HuH-7.5 (cell line): ENCODE measurements around the gene KCNAB2.

Experiments used
- DNase-seq: peaks from one replicate; pipeline ENCODE4 v3.0.0; 2011; ENCODE audit warnings: low spot score

KCNAB2 gene

DNA sequence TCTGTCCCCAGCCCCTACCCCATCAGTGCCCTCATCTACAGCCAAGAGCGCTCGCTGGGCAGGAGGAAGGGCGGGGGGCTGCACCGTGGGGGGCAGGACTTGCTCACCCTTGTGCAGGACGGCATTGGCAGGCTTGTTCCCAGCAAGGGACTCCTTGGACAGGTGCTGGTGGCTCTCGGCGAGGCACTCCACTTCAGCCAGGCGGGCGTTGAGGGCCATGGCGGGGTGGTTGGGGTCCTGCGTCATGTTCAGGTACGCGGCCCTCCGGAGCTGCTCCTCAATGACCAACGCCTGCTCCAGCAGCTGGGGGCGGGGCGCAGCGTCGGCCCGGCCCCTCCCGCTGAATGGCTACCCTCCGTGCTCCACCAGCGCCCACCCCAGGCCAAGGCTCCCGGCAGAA is 64.0 kb downstream of the KCNAB2 start:
- no peak for DNase-seq

DNA sequence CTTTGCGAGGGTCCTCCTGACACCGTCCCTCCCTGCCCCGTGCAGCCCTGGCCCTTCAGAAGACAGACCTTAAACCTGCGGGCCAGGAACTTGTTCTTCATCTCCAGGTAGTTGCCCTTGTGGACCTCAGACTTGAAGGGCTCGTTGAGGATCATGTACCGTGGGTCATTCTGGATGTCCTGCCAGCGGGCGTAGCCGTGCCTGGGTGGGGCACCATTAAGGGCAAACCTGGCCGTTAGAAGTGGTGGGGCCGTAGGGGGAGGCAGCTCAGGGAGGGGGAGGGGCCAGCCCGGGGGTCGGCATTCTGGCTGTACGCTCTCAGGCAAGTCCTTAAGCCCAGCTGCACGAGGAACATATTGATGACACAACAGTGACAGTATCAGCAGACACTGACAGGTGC is 64.6 kb downstream of the KCNAB2 start:
- no peak for DNase-seq

DNA sequence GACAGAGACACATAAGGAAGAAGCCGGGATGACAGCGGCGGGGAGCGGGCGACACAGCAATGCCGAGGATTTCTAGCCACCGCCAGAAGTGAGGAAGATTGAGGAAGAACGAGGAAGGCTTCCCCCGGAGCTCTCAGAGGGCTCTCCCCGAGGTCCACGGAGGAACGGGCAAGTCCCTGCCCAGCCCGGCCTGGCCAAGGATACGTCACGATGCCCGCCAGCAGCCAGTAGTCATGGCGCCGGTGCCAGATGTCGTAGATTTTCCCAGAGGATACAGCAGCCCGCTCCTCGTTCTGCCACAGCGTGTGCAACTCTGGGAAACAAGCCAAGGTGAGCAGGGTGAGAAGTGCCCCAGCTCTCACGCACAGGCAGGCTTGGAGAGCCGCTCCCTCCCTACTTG is 65.9 kb downstream of the KCNAB2 start:
- no peak for DNase-seq

DNA sequence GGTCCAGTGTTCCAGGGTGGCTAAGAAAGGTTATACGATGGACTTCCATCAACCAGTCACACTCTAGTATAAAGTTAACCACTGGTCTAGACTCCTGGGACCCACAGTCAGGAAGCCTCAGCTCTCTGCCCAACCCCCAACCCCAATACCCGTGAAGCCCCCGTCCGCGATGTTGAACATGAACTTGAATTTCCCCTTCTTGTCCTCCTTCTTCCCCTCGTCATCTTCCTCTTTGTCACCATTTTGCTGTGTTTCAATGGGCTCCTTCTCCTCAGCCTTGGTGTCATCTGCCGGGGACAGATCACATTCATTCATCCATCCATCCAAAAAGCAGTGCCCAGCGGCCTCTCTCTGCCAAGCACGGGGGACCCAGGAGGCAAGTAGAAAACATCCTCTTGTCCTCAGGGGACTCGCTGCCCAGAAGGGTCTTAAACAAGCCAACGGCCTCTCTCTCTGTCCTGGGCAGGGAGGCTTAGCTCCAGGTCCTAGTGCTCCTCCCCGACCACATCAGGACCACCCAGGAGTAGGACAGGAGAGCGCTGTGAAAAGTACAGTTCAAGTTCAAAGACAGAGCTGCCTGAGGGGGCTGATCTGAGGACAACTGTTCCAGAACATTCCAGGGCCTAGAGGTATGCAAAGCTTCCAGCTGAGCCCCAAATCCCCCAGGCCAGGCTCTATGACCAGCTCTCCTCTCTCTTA is 66.5 kb downstream of the KCNAB2 start:
- no peak for DNase-seq

DNA sequence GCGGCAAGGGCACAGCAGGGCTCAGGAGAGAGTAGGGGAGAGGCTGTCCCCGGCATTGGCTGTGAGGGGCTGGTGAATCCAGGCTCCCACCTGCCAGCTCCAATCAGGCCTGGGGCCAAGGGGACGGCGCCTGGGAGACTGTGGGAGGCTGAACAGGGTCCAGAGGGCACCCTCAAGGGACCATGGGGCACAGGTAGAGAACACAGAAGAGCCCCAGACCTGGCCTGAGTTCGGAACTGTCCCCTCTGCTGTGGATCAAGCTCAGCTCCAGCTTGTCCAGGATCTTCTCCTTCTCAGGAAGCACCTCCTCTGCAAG is 67.0 kb downstream of the KCNAB2 start:
- no peak for DNase-seq

DNA sequence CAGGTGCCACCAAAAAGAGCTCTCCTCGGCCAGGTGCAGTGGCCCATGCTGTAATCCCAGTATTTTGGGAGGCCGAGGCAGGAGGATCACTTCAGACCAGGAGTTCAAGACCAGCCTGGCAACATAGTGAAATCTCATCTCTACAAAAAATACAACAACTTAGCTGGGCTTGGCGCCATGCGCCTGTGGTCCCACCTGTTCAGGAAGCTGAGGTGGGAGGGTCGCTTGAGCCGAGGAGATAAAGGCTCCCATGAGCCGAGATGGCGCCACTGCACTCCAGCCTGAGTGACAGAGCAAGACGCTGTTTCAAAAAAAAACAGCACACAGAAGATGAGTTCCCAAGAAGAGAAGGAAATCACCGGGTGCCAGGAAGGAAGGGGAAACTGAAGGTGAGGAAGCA is 67.4 kb downstream of the KCNAB2 start:
- DNase-seq = no peak

DNA sequence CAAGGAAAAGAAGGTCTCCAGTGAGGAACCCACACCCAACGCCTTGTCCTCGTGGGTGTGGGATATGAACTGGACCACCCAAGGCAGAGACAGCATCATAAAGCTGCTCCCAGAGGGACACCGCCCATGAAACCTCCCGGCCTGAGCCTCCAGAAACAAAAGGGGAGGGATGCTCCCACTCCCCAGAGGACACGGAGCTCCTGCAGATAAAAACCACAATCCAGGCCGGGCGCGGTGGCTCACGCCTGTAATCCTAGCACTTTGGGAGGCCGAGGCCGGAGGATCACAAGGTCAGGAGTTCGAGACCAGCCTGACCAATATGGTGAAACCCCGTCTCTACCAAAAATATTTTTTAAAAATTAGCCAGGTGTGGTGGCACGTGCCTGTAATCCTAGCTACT is 68.1 kb downstream of the KCNAB2 start:
- DNase-seq = no peak

DNA sequence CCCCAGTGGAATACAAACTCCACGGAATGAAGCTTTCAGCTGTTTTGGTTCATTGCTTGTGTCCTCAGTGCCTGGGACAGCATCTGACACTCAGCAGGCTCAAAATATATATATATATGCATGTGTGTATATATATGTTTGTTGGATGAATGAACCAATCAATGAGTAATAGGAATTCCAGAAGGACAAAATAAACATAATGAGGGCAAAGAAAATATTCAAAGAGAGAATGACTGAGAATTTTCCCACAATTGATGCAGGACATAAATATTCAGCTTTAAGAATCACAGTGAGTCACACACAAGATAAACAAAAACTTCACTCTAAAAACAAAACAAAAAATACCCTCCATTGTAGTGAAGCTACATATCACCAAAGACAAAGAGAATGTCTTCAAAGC is 70.4 kb downstream of the KCNAB2 start:
- no peak for DNase-seq

DNA sequence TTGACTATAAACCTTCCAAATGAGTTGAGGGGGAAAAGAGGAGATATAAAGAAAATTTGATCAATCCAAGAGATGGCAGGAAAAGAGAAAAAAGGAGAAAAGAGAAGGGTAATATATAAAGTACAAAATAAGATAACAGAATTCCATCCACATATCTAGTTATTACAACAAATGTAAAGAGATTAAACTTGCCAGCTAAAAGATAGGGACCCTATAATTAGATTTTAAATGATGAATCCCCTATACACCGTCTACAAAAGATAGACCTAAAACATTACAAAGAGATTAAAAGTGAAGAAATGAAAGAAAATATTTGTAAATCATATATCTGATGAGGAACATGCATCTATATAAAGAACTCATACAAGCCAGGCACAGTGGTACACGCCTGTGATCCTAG is 71.4 kb downstream of the KCNAB2 start:
- no peak for DNase-seq

DNA sequence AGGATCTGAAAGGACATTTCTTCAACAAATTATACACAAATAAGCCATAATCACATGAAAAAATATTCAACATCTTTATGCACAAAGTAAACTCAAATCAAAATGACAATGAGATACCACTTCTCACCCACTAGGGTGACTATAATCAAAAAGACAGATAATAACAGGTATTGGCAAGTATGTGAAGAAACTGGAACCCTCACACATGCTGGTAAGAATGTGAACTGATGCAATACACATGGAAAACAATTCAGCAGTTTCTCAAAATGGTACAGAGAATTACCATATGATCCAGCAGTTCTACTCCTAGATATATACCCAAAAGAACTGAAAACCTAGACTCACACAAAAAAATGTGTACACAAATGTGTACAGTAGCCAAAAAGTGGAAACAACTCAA is 71.9 kb downstream of the KCNAB2 start:
- no peak for DNase-seq

DNA sequence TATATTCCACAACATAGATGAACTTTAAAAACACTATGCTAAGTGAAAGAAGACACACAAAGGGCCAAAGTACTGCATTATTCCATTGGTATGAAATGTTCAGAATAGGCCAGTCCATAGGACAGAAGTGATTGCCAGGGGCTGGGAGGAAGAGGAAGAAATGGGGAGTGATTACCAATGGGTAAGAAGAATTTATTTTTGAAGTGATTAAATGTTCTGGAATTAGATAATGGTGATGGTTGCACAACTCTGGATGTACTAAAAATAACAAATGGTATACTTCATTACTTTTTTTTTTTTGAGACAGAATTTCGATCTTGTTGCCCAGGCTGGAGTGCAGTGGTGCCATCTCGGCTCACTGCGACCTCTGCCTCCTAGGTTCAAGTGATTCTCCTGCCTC is 72.7 kb downstream of the KCNAB2 start:
- DNase-seq = no peak

DNA sequence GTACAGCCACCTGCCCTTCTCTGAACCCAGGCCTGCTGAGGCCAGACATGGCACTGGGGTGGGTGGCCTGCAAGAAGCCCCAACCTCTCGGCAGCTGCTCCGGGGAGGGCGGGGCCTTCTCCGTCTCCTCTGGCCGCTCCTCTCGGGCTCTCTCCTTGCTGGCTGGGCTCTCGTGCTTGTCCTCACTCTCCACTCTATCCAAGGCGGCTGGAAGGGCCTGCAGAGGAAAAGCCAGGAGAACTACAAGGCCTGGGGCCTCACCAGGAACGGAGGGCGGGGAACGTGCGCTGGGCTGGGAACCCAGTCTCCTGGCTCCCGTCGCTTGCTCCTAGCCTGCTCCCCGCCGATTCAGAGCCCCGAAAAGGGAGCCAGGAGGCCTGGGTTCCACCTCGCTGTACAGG is 75.3 kb downstream of the KCNAB2 start:
- DNase-seq = no peak

DNA sequence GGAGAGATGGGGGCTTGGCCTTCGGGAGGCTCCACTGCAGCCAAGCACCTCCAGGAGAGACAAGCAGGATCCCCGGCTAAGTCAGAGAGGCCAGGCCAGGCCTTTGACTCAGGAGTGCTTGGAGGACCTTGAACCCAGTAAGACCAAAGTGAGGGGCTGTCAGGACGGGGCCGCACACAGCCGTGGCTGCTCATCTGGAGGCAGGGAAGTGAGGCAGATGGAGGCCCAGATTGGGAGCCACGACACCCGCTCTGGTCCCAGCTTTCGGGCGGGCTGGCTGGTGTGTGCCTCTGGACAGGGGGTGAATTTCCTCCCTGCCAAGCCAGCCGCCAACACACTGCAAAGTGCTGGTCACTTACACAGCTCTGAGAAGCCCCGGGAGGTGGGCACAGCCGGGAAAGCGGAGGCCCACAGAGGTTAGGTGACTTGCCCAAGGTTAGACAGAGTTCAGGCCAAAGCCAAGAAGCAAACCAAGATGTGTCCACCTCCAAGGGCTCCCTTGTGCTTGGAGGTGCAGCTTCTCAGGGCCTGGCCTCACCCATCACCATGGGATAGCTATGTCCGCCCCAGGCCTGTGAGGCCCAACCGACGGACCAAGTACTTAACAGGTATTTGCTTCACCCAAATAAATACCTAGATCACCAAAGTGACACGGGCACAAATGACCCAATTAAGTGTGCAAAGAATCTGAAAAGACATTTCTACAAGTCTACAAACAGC is 76.1 kb downstream of the KCNAB2 start:
- no peak for DNase-seq

DNA sequence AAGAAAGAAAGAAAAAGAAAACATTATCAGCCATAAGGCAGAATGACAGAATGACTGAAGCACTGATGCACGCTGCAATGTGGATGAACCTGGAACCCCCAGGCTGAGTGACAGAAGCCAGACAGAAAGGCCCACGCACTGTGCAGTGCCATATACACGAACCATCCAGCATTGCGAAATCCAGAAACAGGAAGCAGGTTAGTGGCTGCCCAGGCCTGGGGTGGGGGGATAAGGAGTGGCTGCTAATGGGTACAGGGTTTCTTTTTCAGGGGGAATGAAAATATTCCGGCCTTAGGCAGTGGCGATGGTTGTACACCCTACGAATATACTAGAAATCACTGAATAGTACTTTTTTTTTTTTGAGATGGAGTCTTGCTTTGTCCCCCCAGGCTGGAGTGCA is 77.4 kb downstream of the KCNAB2 start:
- no peak for DNase-seq

DNA sequence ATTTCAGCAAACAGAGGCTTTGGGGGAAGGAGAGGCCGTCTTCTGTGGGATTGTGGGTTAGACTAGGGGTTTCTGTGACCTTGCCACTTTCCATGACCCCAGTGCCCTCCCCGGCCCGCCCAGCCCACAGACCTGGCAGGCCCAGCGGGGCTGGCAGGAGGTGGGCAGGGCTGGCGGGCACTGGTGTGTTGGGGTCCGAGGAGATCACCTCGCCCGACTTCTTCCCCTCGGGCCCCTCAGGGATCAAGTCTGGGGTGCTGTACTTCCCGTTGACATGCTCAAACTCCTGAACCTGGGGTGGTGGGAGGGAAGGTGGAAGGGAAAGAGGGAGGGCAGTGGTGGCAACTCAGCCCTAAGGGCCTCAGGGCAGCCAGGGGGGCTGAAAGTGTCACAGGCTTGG is 78.1 kb downstream of the KCNAB2 start:
- no peak for DNase-seq

DNA sequence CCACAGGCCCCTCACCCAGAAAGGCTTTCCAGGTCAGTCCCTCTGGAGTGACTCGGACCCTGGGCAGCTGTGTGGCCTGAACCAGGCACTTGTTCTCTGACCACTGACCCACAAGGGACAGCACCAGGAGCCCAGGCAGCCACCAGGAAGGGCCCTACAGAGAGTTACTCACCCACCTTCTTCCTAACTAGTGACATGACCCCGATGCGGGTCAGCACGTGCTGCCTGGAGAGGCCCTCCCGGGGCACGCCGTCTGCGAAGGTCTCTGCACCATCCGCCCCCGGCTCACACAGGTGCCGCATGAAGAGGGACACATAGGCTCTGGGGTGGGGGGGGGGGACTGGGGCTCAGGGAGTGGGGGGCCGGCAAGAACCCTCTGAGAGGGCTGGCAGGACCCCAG is 78.7 kb downstream of the KCNAB2 start:
- no peak for DNase-seq

DNA sequence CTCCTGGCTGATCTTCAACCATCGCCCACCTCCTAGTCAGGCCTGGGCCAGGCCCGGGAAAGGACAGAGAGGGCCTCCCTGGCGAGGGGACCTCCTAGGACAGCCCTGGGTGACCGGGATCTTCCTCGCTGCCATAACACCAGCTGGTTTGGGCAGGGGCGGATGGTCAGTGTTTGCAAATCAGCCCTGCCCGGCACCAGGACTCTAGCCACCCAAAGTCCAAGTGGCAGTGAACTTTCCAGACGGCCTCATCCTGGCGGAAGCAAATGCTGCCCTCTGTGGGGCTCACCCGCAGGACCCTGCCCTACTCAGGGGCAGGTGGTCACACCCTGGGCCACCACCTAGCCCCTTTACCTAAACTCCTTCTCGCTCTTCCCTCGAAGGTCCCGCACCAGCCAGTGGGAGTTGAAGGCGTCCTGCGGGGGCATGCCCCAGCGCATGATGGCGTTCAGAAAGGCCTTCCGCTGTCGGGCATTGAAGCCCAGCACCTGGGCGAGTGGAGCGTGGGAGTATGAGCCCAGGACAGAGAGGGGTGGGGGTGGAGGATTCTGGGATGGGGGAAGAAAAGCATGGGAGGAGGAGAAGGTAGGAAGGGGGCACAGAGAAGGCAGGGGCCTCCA is 79.2 kb downstream of the KCNAB2 start:
- DNase-seq = no peak

DNA sequence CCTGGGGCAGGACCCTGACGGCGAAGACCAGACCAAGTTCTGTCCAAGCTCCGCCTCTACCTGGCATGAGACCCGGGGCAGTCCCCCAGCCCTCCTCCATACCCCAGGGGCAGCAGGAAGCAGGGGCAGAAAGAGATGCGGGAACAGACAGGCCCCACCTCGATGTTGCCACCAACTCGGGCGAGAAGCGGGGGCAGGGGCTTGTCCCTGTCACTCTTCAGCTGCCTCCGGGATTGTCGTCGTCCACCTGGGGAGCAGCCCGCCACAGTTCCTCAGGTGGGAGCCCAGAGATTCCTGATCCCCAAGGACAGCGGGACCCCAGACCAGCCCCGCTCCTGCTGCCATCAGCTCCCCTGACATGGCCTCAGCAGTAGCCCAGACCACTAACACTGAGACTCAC is 79.7 kb downstream of the KCNAB2 start:
- DNase-seq = no peak

DNA sequence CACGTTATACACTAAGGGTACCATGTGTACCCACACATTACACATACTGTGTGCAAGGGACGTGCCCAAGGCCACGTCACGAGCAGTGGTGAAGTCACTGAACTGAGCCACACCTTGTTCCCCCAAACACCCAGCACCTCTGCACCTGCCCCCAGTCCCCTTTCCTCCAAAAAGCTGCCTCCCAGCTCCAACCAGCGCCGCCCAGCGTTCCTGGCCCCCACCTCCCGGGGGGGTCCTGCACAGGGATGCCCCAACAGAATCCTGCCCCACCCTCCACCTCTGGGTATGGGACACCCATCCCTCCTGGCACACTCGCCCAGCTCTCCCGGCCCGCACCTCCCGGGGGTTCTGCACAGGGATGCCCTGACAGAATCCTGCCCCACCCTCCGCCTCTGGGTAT is 80.3 kb downstream of the KCNAB2 start:
- no peak for DNase-seq

DNA sequence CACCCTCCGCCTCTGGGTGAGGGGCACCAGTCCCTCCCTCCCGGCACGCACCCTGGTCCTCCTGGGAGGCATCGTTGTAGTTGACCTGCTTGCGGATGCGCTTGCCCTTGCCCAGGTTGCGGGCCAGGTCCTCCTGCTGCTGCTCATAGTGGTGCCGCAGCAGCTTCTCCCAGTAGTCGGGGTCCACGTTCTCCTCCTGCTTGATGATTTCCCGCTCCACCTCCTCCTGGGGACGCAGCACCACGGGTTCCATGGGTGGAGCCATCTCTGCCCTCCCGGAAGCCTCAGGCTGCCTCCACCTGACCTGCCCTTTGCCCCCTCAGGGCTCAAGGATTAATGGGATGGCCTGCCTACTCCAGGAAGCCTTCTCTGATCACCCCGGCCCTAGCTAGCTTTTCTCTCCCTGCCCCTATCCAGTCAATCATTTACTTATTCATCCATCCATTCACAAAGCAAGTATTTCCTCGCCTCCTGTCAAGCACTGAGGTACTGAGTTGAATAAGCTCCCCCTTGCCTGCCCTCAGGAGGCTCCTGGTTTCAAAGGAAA is 80.9 kb downstream of the KCNAB2 start:
- DNase-seq = no peak

DNA sequence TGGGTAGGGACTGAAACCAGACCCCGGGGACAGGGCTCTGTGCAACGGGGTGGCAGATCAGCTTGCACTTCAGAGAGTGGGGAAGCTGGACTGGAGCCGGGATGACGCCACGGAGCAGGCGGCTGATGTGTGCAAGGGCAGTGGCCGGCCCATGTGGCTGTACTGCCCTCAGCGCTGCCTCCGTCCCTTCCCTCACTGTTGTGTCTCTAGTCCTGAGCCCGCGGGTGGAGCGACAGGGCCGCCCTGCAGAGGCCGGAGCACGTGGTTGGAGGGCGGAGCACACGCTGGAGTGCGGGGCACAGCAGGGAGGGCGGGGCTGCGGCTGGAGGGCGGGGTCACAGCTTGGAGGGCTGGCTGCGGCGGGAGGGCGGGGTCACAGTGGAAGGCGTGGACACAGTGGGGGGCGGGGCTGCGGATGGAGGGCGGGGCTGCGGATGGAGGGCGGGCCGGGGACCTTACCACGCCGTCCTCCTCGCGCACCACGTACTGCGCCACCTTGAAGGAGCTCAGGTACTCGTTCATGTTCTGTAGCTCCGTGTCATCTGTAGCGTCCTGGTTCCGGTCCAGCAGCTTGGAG is 82.0 kb downstream of the KCNAB2 start:
- DNase-seq = no peak

DNA sequence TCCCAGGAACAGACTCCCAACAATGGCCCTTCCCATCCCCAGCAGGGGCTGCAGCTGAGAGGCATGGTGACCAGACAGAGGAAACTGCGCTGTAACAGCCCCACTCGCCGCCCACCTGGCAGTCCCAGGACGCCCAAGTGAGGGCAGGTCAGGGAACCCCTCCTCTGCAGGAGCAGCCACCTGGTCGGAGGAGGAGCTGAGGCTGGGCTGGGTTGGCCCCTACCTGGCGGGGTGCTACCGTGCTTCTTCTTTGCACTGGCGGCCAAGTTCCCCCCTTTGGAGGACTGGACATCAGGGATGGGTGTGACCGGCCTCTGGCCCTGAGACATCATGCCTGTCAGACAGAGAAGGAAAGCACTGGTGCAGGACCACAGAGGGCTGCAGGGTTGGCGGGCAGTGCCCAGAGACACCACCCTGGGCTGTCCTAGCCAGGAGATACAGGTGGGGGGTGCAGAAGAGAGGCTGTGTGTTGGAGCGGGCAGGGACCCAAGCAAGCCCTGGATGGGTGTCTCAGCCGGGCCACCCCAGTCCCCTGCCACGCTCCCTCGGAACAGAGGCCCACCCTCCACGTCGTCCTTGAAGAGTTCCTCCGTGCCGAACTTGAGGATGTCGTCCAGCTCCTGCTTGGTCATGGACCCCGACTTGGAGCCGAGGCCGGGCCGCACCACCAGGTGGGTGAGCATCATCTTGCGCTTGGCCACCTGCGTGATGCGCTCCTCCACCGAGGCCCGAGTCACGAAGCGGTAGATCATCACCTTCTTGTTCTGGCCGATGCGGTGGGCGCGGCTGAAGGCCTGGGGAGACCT is 82.8 kb downstream of the KCNAB2 start:
- DNase-seq = no peak
